H1 (cell line): ENCODE results near the gene SNAP47.

Source experiments
- CBX8 ChIP-seq: fragments of 300-800, 300-1000 bp; sonication (generic); IDR thresholded peaks from 2 replicates; pipeline ENCODE4 v1.7.1; 2016; ENCODE audit warnings: low read depth, low read length, borderline replicate concordance
- CEBPB ChIP-seq: IDR thresholded peaks from 2 replicates; pipeline ENCODE4 v1.6.1; 2012; ENCODE audit warnings: low read depth, low read length
- CREB1 ChIP-seq: IDR thresholded peaks from 2 replicates; pipeline ENCODE4 v1.6.1; 2012; ENCODE audit warnings: inconsistent platforms
- EZH2 ChIP-seq: fragments of 200-600 bp; sonication (generic); IDR thresholded peaks from 2 replicates; pipeline ENCODE4 v1.7.1; 2012; ENCODE audit warnings: low read depth, mild to moderate bottlenecking, moderate library complexity, low read length, inconsistent platforms; ENCODE audit not compliant: severe bottlenecking
- GABPA ChIP-seq: IDR thresholded peaks from 2 replicates; pipeline ENCODE4 v1.6.1; 2011; ENCODE audit warnings: mild to moderate bottlenecking, low read length, moderate library complexity, borderline replicate concordance; ENCODE audit not compliant: insufficient read depth
- HDAC6 ChIP-seq: IDR thresholded peaks from one replicate; pipeline ENCODE4 v1.7.1; 2012; ENCODE audit warnings: low read depth, mild to moderate bottlenecking, inconsistent platforms, low read length, moderate library complexity
- MAFK ChIP-seq: IDR thresholded peaks from 2 replicates; pipeline ENCODE4 v1.6.1; 2012; ENCODE audit warnings: low read depth, mild to moderate bottlenecking, improper control_type of control experiment, low read length
- POLR2A ChIP-seq, 2 experiments: IDR thresholded peaks; 1 replicate in 1 of 2; 2 replicates in 1 of 2; pipeline ENCODE4 v1.6.1; 2011; ENCODE audit warnings: low read depth in 2 of 2, low read length in 2 of 2, mild to moderate bottlenecking in 2 of 2; ENCODE audit errors: control extremely low read depth in 1 of 2
- SIN3A ChIP-seq, 2 experiments: IDR thresholded peaks in 1 of 2; conservative IDR thresholded peaks in 1 of 2; 2 replicates each; pipeline ENCODE4 v1.6.1; 2011 to 2012; ENCODE audit warnings: low read length in 2 of 2, improper control_type of control experiment in 1 of 2, low read depth in 1 of 2, mild to moderate bottlenecking in 1 of 2
- YY1 ChIP-seq: IDR thresholded peaks from 2 replicates; pipeline ENCODE4 v1.6.1; 2011; ENCODE audit warnings: low read depth, mild to moderate bottlenecking, low read length
- TF ChIP-seq, protein P1 (sequence below), 3 experiments: IDR thresholded peaks; 1 replicate in 2 of 3; 2 replicates in 1 of 3; pipeline versions ENCODE4 v1.5.1 to v1.6.1; 2011; ENCODE audit warnings: low read length in 3 of 3, mild to moderate bottlenecking in 3 of 3, inconsistent platforms in 2 of 3, low read depth in 1 of 3, moderate library complexity in 1 of 3; ENCODE audit not compliant: insufficient read depth in 1 of 3; ENCODE audit errors: control extremely low read depth in 1 of 3

DNA sequence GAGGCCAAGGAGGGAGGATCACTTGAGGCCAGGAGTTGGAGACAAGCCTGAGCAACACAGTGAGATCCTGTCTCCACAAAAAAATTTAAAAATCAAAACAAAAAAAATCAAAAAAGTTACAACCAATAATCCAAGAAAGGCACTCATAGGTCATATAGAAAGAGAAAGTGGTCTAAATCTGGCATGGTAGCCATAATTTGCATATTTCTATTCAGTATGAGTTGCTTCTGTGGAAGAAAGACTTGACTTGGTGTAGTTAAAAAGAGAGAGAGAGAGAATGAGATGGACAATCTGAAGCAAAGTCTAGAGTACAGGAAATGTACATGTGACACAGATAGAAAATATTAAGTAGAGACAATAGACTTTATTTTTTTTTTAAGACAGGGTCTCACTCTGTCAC, 22.6 kb upstream of the SNAP47 start:
- TF ChIP-seq GABPA (no peak), HDAC6 (no peak), CBX8 (no peak), EZH2 (no peak), YY1 (no peak), POLR2A (IDR thresholded peaks at IDR 0.05; ENCODE audit: control extremely low read depth in 1 of 2, low read depth in 2 of 2, low read length in 2 of 2) (no peak), SIN3A (conservative IDR thresholded peaks at IDR 0.05 in 1 of 2, IDR thresholded peaks at IDR 0.05 in 1 of 2; ENCODE audit: low read depth in 1 of 2, low read length in 2 of 2) (no peak), MAFK (no peak), CREB1 (no peak), CEBPB (no peak)
- TF ChIP-seq, protein P1, sequence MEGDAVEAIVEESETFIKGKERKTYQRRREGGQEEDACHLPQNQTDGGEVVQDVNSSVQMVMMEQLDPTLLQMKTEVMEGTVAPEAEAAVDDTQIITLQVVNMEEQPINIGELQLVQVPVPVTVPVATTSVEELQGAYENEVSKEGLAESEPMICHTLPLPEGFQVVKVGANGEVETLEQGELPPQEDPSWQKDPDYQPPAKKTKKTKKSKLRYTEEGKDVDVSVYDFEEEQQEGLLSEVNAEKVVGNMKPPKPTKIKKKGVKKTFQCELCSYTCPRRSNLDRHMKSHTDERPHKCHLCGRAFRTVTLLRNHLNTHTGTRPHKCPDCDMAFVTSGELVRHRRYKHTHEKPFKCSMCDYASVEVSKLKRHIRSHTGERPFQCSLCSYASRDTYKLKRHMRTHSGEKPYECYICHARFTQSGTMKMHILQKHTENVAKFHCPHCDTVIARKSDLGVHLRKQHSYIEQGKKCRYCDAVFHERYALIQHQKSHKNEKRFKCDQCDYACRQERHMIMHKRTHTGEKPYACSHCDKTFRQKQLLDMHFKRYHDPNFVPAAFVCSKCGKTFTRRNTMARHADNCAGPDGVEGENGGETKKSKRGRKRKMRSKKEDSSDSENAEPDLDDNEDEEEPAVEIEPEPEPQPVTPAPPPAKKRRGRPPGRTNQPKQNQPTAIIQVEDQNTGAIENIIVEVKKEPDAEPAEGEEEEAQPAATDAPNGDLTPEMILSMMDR (IDR thresholded peaks at IDR 0.05; ENCODE audit: control extremely low read depth in 1 of 3, insufficient read depth in 1 of 3, low read depth in 1 of 3, low read length in 3 of 3) = no peak
